Astrocyte (in vitro differentiated cells and primary cell): ENCODE measurements around the gene WNT7B. TPM values are rescaled to one million over a fixed set of nuclear protein-coding genes. Genes with fewer than 3 reads are reported as not detected.

Experiments used
- DNase-seq: peaks from one replicate; pipeline ENCODE4 v3.0.0-alpha.2; 2010; ENCODE audit warnings: low read depth
- FAIRE-seq: peaks from 2 replicates; lab custom pipeline; 2011; peaks lifted over from hg19 to GRCh38; lab: Jason Lieb, UNC
- H2AFZ ChIP-seq: 2 replicates; pipeline ENCODE4 v1.6.0; 2012; ENCODE audit warnings: low read depth, low read length, inconsistent platforms
- H3K27ac ChIP-seq: 2 replicates; pipeline ENCODE4 v1.5.1; 2011; ENCODE audit warnings: low read depth, low read length, inconsistent platforms
- H3K27me3 ChIP-seq: 2 replicates; pipeline ENCODE4 v1.6.0; 2011; ENCODE audit warnings: low read length, inconsistent platforms; ENCODE audit not compliant: insufficient read depth
- H3K36me3 ChIP-seq: 2 replicates; pipeline ENCODE4 v1.5.1; 2011; ENCODE audit warnings: low read length, inconsistent platforms; ENCODE audit not compliant: insufficient read depth
- H3K4me1 ChIP-seq: 2 replicates; pipeline ENCODE4 v1.5.1; 2011; ENCODE audit warnings: low read length, inconsistent platforms; ENCODE audit not compliant: insufficient read depth
- H3K4me2 ChIP-seq: 2 replicates; pipeline ENCODE4 v1.6.0; 2012; ENCODE audit warnings: low read length, inconsistent platforms
- H3K4me3 ChIP-seq: 2 replicates; pipeline ENCODE4 v1.5.1; 2011; ENCODE audit warnings: low read depth, mild to moderate bottlenecking, low read length, inconsistent platforms; ENCODE audit not compliant: insufficient read depth
- H3K79me2 ChIP-seq: 2 replicates; pipeline ENCODE4 v1.6.0; 2012; ENCODE audit warnings: mild to moderate bottlenecking, low read length, inconsistent platforms; ENCODE audit not compliant: insufficient read depth
- H3K9ac ChIP-seq: 2 replicates; pipeline ENCODE4 v1.6.0; 2012; ENCODE audit warnings: mild to moderate bottlenecking, low read length, inconsistent platforms
- H3K9me3 ChIP-seq: 2 replicates; pipeline ENCODE4 v1.5.1; 2012; ENCODE audit warnings: low read depth, mild to moderate bottlenecking, low read length, inconsistent platforms; ENCODE audit not compliant: insufficient read depth
- H4K20me1 ChIP-seq: 2 replicates; pipeline ENCODE4 v1.6.0; 2012; ENCODE audit warnings: low read length, inconsistent platforms; ENCODE audit not compliant: insufficient read depth
- H3K27ac Mint-ChIP-seq: one replicate; pipeline ENCODE4 v1.8.0; 2021; ENCODE audit warnings: mild to moderate bottlenecking, mixed read lengths; ENCODE audit not compliant: unreplicated experiment
- H3K27me3 Mint-ChIP-seq: one replicate; pipeline ENCODE4 v1.8.0; 2021; ENCODE audit warnings: low read depth, mixed read lengths; ENCODE audit not compliant: unreplicated experiment
- H3K36me3 Mint-ChIP-seq: one replicate; pipeline ENCODE4 v1.8.0; 2021; ENCODE audit warnings: low read depth, mixed read lengths; ENCODE audit not compliant: unreplicated experiment
- H3K4me1 Mint-ChIP-seq: one replicate; pipeline ENCODE4 v1.8.0; 2021; ENCODE audit warnings: low read depth, mixed read lengths; ENCODE audit not compliant: unreplicated experiment
- H3K4me3 Mint-ChIP-seq: one replicate; pipeline ENCODE4 v1.8.0; 2021; ENCODE audit warnings: mild to moderate bottlenecking, moderate library complexity, mixed read lengths; ENCODE audit not compliant: unreplicated experiment
- H3K9me3 Mint-ChIP-seq: one replicate; pipeline ENCODE4 v1.8.0; 2021; ENCODE audit warnings: mild to moderate bottlenecking, mixed read lengths; ENCODE audit not compliant: unreplicated experiment
- CTCF ChIP-seq: IDR thresholded peaks from 2 replicates; pipeline ENCODE4 v1.5.1; 2011; ENCODE audit warnings: low read depth, mild to moderate bottlenecking, inconsistent platforms, low read length, moderate library complexity; ENCODE audit not compliant: insufficient read depth
- EZH2 ChIP-seq: IDR thresholded peaks from 2 replicates; pipeline ENCODE4 v1.6.1; 2012; ENCODE audit warnings: mild to moderate bottlenecking, low read length, inconsistent platforms; ENCODE audit not compliant: insufficient read depth
- total RNA-seq: library from RNA; stranded (reverse); gene quantifications from 2 replicates; pipeline ENCODE4 v1.2.1, GENCODE V29; 2021

WNT7B gene
- total RNA-seq, 1 donor from 2014 or later: 1.7 TPM

- no peak for FAIRE-seq
- H3K4me1 ChIP-seq: peaks cover 27% of the 10 kb centered on the region
- no peak overlapping the region for H3K4me3 Mint-ChIP-seq
- no peaks in the 10 kb centered on the region for H4K20me1 ChIP-seq
- peaks cover 1% of the 10 kb centered on the region for H3K36me3 Mint-ChIP-seq
- H3K36me3 ChIP-seq: no peaks in the 10 kb centered on the region
- peaks cover 5% of the 10 kb centered on the region for H3K4me1 Mint-ChIP-seq
- H3K27ac Mint-ChIP-seq: no peak overlapping the region
- H3K27me3 ChIP-seq: no peaks in the 10 kb centered on the region
- no peaks in the 10 kb centered on the region for H3K9me3 Mint-ChIP-seq
- peak overlapping the region; percentile 50 for H3K4me2 ChIP-seq
- no peak overlapping the region for H3K27ac ChIP-seq
- no peak for DNase-seq
- H2AFZ ChIP-seq: no peak overlapping the region
- peak overlapping the region; percentile 46 for H3K9ac ChIP-seq
- H3K4me3 ChIP-seq: no peak overlapping the region
- peaks cover 31% of the 10 kb centered on the region for H3K27me3 Mint-ChIP-seq
- no peaks in the 10 kb centered on the region for H3K9me3 ChIP-seq
- H3K79me2 ChIP-seq: no peaks in the 10 kb centered on the region
- no peak for TF ChIP-seq EZH2
- TF ChIP-seq CTCF: no peak
Measured at GRCh38 chr22:45905326-45905923, 71.5 kb downstream of the WNT7B start.

GRCh38 chr22:45904236-45904635 is 72.7 kb downstream of the WNT7B start:
- Mint-ChIP-seq H3K9me3 (no peaks in the 10 kb centered on the region), H3K27me3 (peaks cover 24% of the 10 kb centered on the region), H3K4me1 (peaks cover 5% of the 10 kb centered on the region), H3K4me3 (no peak overlapping the region), H3K27ac (no peak overlapping the region), H3K36me3 (no peaks in the 10 kb centered on the region)
- H3K27me3 ChIP-seq: no peaks in the 10 kb centered on the region
- no peak for TF ChIP-seq EZH2
- no peak for TF ChIP-seq CTCF
- H3K9me3 ChIP-seq: no peaks in the 10 kb centered on the region
- no peak overlapping the region for H3K27ac ChIP-seq
- no peaks in the 10 kb centered on the region for H4K20me1 ChIP-seq
- H3K36me3 ChIP-seq: no peaks in the 10 kb centered on the region
- no peak overlapping the region for H3K4me3 ChIP-seq
- no peak overlapping the region for H3K9ac ChIP-seq
- FAIRE-seq: no peak
- no peak overlapping the region for H2AFZ ChIP-seq
- H3K4me2 ChIP-seq: no peak overlapping the region
- peaks cover 27% of the 10 kb centered on the region for H3K4me1 ChIP-seq
- no peaks in the 10 kb centered on the region for H3K79me2 ChIP-seq
- no peak for DNase-seq
